Caco-2 (cell line): Measurements from ENCODE around the gene REEP1. TPM values are rescaled to one million over a fixed set of nuclear protein-coding genes. Genes with fewer than 3 reads are reported as not detected.
A peak's percentile ranks its signal among the peaks of the same experiment; 100 is the strongest.

ENCODE experiments used
- BruUV-seq: library from RNA; stranded (reverse); fragments of 400-500 nt; replicated peaks from 2 replicates; lab custom pipeline; 2021; lab: Mats Ljungman, UMichigan
- CTCF ChIA-PET: fragments of 300-600 bp; sonication (Branson Sonifier 250); formaldehyde crosslinking; loops from one replicate; lab custom pipeline; 2022; ENCODE audit warnings: antibody characterized with exemption; lab: Charles Lee
- POLR2A ChIA-PET: fragments of 300-600 bp; sonication (Branson Sonifier 250); formaldehyde crosslinking; loops from one replicate; lab custom pipeline; 2022; ENCODE audit warnings: antibody characterized with exemption; lab: Charles Lee
- DNase-seq, 2 experiments: peaks; one replicate each; pipeline versions ENCODE4 v3.0.0 to v3.0.0-alpha.2; 2020 to 2022
- H3K27me3 ChIP-seq: replicated peaks from 2 replicates; pipeline ENCODE4 v1.6.0; 2011; ENCODE audit warnings: low read length; ENCODE audit not compliant: control insufficient read depth, insufficient read depth
- H3K36me3 ChIP-seq: 2 replicates; pipeline ENCODE4 v1.5.1; 2011; ENCODE audit warnings: low read length; ENCODE audit not compliant: control insufficient read depth, insufficient read depth
- H3K4me1 ChIP-seq: fragments of 250-450 bp; sonication (Bioruptor Pico); 2 replicates; pipeline ENCODE4 v1.5.1; 2020; ENCODE audit warnings: mild to moderate bottlenecking
- H3K4me3 ChIP-seq: 2 replicates; pipeline ENCODE4 v1.5.1; 2011; ENCODE audit warnings: low read depth, mild to moderate bottlenecking, control low read depth, low read length
- H3K9me3 ChIP-seq: fragments of 250-450 bp; sonication (Bioruptor Pico); 2 replicates; pipeline ENCODE4 v1.5.1; 2020; ENCODE audit warnings: mild to moderate bottlenecking, moderate library complexity
- H3K27ac Mint-ChIP-seq: one replicate; pipeline ENCODE4 v1.8.0; 2022; ENCODE audit warnings: mixed read lengths; ENCODE audit not compliant: unreplicated experiment
- H3K27me3 Mint-ChIP-seq: one replicate; pipeline ENCODE4 v1.8.0; 2022; ENCODE audit warnings: mixed read lengths; ENCODE audit not compliant: insufficient read depth, unreplicated experiment
- H3K36me3 Mint-ChIP-seq: one replicate; pipeline ENCODE4 v1.8.0; 2022; ENCODE audit warnings: mild to moderate bottlenecking, mixed read lengths; ENCODE audit not compliant: insufficient read depth, unreplicated experiment
- H3K4me1 Mint-ChIP-seq: one replicate; pipeline ENCODE4 v1.8.0; 2022; ENCODE audit warnings: low read depth, mixed read lengths; ENCODE audit not compliant: unreplicated experiment
- H3K4me3 Mint-ChIP-seq: one replicate; pipeline ENCODE4 v1.8.0; 2022; ENCODE audit warnings: mild to moderate bottlenecking, moderate library complexity, mixed read lengths; ENCODE audit not compliant: unreplicated experiment
- H3K9me3 Mint-ChIP-seq: one replicate; pipeline ENCODE4 v1.8.0; 2022; ENCODE audit warnings: mixed read lengths; ENCODE audit not compliant: unreplicated experiment
- CTCF ChIP-seq, 2 experiments: fragments of 200-600 bp in 1 of 2; IDR thresholded peaks; 1 replicate in 1 of 2; 2 replicates in 1 of 2; pipeline versions ENCODE4 v1.5.1 to v1.8.0; 2011 to 2022; ENCODE audit warnings: antibody characterized with exemption in 1 of 2, control low read depth in 1 of 2, inconsistent platforms in 1 of 2, low read depth in 1 of 2, low read length in 1 of 2, mild to moderate bottlenecking in 1 of 2, moderate library complexity in 1 of 2; ENCODE audit not compliant: insufficient read depth in 1 of 2, severe bottlenecking in 1 of 2, unreplicated experiment in 1 of 2
- intact Hi-C: fragments of 100-400 bp; cut with micrococcal nuclease; formaldehyde crosslinking; loops from one replicate; pipeline ENCODE4 v1.10.0; 2022; ENCODE audit not compliant: unreplicated experiment
- total RNA-seq: library from RNA; stranded (reverse); gene quantifications from 2 replicates; pipeline ENCODE4 v1.2.3, GENCODE V29; 2022

REEP1 gene
- total RNA-seq, 1 experiment from 2014 or later = 16.6 TPM

- H3K4me3 ChIP-seq = no peak overlapping the region
- Mint-ChIP-seq H3K27ac (no peak overlapping the region), H3K4me1 (peaks cover 22% of the 10 kb centered on the region), H3K4me3 (no peak overlapping the region), H3K36me3 (peaks cover 8% of the 10 kb centered on the region), H3K27me3 (no peaks in the 10 kb centered on the region), H3K9me3 (peaks cover 16% of the 10 kb centered on the region)
- DNase-seq = peak; percentile 73 to 85
- H3K36me3 ChIP-seq = no peaks in the 10 kb centered on the region
- H3K27me3 ChIP-seq = no peaks in the 10 kb centered on the region
- peaks cover 24% of the 10 kb centered on the region for H3K4me1 ChIP-seq
- CTCF ChIA-PET = interaction anchor here (0.6 kb wide), 1 partner anchor 80 kb away, joined by 3 read pairs; the partner anchor contains the start of gene IMMT
- TF ChIP-seq CTCF (IDR thresholded peaks at IDR 0.05; ENCODE audit: insufficient read depth in 1 of 2, low read depth in 1 of 2, low read length in 1 of 2, severe bottlenecking in 1 of 2, unreplicated experiment in 1 of 2) = no peak
- H3K9me3 ChIP-seq = peaks cover 20% of the 10 kb centered on the region
- no TSS peak for BruUV-seq
- POLR2A ChIA-PET = no interaction called here
- intact Hi-C loops = no loop called here
Measured at GRCh38 chr2:86274918-86275275, 62.5 kb downstream of the REEP1 start.

GRCh38 chr2:86274265-86274917, 63.0 kb downstream of the REEP1 start:
- BruUV-seq = no TSS peak
- TF ChIP-seq CTCF (IDR thresholded peaks at IDR 0.05; ENCODE audit: insufficient read depth in 1 of 2, low read depth in 1 of 2, low read length in 1 of 2, severe bottlenecking in 1 of 2, unreplicated experiment in 1 of 2) = no peak
- CTCF ChIA-PET = interaction anchor here (0.6 kb wide), 1 partner anchor 79 kb away, joined by 3 read pairs; the partner anchor contains the start of gene IMMT
- no peak overlapping the region for H3K4me3 ChIP-seq
- Mint-ChIP-seq H3K4me1 (peaks cover 22% of the 10 kb centered on the region), H3K27ac (no peak overlapping the region), H3K27me3 (no peaks in the 10 kb centered on the region), H3K36me3 (peaks cover 8% of the 10 kb centered on the region), H3K9me3 (peaks cover 16% of the 10 kb centered on the region), H3K4me3 (no peak overlapping the region)
- peaks cover 20% of the 10 kb centered on the region for H3K9me3 ChIP-seq
- POLR2A ChIA-PET = no interaction called here
- no peak for DNase-seq
- peaks cover 24% of the 10 kb centered on the region for H3K4me1 ChIP-seq
- H3K36me3 ChIP-seq = no peaks in the 10 kb centered on the region
- no peaks in the 10 kb centered on the region for H3K27me3 ChIP-seq
- intact Hi-C loops = no loop called here

GRCh38 chr2:86272111-86272510, 65.3 kb downstream of the REEP1 start:
- no peaks in the 10 kb centered on the region for H3K36me3 ChIP-seq
- Mint-ChIP-seq H3K27ac (no peak overlapping the region), H3K4me3 (no peak overlapping the region), H3K36me3 (peaks cover 8% of the 10 kb centered on the region), H3K27me3 (no peaks in the 10 kb centered on the region), H3K9me3 (peaks cover 26% of the 10 kb centered on the region), H3K4me1 (peaks cover 22% of the 10 kb centered on the region)
- DNase-seq = no peak
- ChIA-PET POLR2A (interaction anchor here (0.6 kb wide), 1 partner anchor 30 kb away, joined by 3 read pairs; no protein-coding TSS in a partner anchor), CTCF (no interaction called here)
- no peak for TF ChIP-seq CTCF (IDR thresholded peaks at IDR 0.05; ENCODE audit: insufficient read depth in 1 of 2, low read depth in 1 of 2, low read length in 1 of 2, severe bottlenecking in 1 of 2, unreplicated experiment in 1 of 2)
- H3K27me3 ChIP-seq = no peaks in the 10 kb centered on the region
- H3K4me1 ChIP-seq = peaks cover 24% of the 10 kb centered on the region
- BruUV-seq = no TSS peak
- intact Hi-C loops = no loop called here
- H3K9me3 ChIP-seq = peaks cover 20% of the 10 kb centered on the region
- H3K4me3 ChIP-seq = no peak overlapping the region
